Pons (tissue), 1 donor: ENCODE measurements around the gene DNAH14.
"Not testable (repeated sequence)": the region's sequence is repeated elsewhere in the genome, so short reads cannot be mapped to it uniquely, and the experiment has no call there.

Experiments
- DNase-seq: peaks from one replicate; pipeline ENCODE4 v3.0.0-alpha.2; 2016; ENCODE audit warnings: low spot score

DNAH14 gene

GRCh38 chr1:225348400-225348799 lies 418.9 kb downstream of the DNAH14 start:
- DNase-seq, result no peak

DNA sequence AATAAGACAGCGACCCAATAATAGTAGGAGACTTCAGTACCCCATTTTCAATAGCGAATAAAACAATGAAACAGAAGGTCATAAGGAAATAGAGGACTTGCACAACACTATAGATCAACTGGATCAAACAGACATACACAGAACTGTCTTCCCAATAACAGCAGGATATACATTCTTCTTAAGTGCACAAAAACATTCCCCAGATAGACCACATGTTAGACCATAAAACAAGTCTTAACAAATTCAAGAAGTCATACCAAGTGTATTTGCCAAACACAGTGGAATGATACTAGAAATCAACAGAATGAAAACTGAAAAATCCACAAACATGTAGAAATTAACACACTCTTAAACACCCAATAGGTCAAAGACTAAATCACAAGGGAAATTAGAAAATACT lies 420.4 kb downstream of the DNAH14 start:
- DNase-seq, result no peak

DNA sequence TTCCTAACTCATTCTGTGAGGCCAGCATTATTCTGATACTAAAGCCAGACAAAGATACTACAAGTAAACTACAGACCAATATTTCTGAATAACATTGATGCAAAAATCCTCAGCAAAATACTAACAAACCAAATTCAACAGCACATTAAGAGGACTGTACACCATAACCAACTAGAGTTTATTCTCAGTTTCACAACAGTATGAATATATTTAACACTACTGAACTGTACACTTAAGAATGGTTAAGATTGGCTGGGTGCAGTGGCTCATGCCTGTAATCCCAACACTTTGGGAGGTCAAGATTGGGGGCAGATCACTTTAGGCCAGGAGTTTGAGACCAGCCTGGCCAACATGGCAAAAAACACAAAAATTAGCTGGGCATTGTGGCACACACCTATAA lies 421.4 kb downstream of the DNAH14 start:
- no peak for DNase-seq

- no peak for DNase-seq
These were observed 425.4 kb downstream of the DNAH14 start for GRCh38 chr1:225354906-225355305.

DNA sequence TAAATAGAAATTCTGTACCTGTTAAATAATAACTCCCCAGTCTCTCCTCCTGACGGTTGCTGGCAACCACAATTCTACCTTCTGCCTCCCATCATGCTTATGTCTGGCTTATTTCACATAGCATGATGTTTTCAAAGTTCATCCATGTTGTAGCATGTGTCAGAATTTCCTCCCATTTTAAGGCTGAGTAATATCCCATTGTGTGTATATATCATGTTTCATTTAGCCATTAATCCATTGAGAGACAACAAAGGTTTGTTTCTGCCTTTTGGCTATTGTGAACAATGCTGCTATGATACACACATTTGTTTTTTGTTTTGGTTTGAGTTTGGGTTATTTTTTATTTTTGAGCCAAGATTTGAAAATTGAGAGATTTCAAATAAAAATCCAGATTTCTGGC lies 426.4 kb downstream of the DNAH14 start:
- DNase-seq, result no peak

DNA sequence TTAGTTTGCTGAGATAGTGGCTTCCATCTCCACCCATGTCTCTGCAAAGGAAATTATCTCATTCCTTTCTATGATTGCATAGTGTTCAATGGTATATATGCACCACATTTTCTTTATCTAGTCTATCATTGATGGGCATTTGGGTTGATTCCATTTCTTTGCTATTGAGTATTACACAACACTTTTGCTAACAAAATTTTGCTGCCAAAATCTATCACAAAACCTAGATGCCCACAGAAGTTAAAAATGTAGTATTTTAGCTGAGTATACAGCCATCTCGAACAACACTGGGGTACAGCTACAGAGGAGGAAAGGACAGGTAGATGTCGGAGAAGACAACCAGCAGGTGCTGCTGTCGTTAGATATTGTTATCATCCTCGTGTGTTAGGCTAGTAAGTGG lies 430.6 kb downstream of the DNAH14 start:
- DNase-seq, result no peak

GRCh38 chr1:225361176-225361575 lies 431.7 kb downstream of the DNAH14 start:
- DNase-seq, result no peak

DNA sequence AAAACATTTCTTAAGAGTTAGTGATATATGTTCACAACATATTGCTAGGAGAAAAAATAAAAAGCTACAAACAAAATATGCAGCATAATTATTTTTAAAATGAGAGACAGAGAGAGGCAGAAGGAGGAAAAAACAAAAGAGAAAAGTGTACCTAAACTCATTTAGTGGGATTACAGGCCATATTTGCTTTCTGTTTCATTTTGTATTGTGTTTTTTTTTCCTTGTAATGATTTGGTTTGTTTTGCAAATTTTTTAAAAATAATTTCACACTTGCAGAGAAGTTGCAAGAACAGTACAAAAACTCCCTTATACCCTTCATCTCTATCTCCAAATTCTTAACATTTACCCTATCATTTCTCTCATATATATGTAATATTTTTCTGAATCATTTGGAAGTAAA lies 433.3 kb downstream of the DNAH14 start:
- no peak for DNase-seq

GRCh38 chr1:225364439-225364838 lies 435.0 kb downstream of the DNAH14 start:
- DNase-seq, result no peak

GRCh38 chr1:225366018-225366417 lies 436.5 kb downstream of the DNAH14 start:
- no peak for DNase-seq

GRCh38 chr1:225366552-225366951 lies 437.1 kb downstream of the DNAH14 start:
- no peak for DNase-seq

- DNase-seq, result no peak
These were observed 438.6 kb downstream of the DNAH14 start for GRCh38 chr1:225368036-225368552.

GRCh38 chr1:225371366-225372010 lies 442.0 kb downstream of the DNAH14 start:
- no peak for DNase-seq

DNA sequence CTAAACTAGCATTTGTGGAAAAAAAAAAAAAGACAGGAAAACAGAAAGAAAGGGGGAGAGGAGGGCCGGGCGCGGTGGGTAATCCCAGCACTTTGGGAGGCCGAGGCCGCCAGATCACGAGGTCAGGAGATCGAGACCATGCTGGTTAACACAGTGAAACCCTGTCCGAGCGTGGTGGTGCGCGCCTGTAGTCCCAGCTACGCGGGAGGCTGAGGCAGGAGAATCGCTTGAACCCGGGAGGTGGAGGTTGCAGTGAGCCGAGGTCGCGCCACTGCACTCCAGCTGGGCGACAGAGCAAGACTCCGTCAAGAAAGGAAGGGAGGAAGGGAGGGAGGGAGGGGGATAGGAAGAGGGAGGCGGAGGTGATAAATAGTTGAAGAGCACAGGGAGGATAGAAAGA lies 443.7 kb downstream of the DNAH14 start:
- no peak for DNase-seq

GRCh38 chr1:225374996-225375395 lies 445.5 kb downstream of the DNAH14 start:
- no peak for DNase-seq

DNA sequence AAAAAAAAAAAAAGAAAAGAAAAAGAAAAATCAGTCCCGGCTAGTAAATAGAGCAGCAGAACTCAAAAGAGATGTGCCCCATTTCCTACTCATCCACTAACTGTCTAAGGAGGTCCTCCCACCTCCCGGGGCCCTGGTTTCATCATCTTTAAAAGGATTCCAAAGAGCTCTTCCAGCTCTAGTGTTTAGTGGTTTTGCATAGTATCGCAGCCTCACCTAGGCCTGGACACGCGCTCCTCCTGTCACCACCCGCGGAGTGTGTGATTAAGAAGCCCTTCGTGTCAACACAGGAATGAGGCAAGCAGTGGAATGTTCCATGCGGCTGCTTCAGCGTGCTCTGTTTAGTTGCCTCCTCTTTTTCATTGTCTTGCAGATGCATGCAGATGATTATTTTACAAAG lies 449.4 kb downstream of the DNAH14 start:
- DNase-seq, result no peak

DNA sequence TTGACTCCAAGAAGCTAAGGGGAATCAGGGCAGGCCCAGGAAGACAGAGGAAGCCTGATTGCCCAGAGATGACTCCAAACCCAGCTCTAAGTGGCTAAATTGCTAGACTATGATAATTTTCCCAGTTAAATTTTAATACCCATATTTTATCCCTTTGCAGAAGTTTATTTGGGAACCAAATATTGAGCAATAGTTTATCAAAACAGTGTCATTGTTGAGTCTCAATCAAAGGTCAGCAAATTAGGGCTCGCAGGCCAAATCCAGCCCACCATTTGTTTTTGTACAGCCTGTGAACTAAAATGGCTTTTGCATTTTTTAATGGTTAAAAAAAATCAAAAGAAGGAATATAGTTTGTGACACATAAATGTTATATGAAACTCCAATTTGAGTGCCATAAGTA lies 451.2 kb downstream of the DNAH14 start:
- DNase-seq, result no peak

- not testable (repeated sequence) for DNase-seq
These were observed 457.4 kb downstream of the DNAH14 start for GRCh38 chr1:225386860-225387259.

DNA sequence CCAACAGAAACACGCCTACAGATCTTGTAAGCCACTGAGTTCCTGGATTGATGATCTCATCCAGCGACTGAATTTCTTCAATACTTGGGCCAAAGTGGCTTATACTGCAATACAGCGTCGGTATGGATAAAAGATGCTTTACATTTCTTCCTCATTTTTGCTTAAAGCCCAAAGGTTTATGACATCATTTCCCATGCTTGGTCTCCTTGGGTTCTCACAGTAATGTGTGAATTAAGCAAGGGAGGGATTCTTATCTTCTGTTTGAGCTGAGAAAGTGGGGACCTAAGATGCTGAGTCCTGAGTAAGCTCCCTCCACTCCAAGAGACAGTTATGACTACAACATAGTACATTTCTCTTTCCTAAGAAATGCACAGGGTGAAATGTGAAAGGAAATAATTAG lies 458.9 kb downstream of the DNAH14 start:
- DNase-seq, result no peak

DNA sequence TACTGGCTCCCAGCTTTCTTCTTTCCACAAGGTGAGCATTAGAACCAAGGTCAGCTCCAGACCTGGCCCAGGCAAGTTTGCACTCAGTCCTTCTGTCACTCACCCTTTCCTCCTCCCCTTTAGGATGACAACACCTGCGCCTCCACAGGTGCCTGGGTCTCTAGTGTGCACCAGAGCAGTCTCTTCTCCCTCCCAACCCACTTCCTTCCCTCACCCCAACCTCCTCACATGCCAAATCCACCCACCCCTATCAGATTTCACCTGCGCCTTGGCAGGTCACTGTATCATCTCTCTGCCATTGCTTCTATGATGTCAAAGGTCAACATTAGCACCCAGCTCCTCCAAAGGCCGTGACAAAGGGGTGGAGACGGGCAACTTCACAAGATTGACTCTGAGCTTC lies 460.4 kb downstream of the DNAH14 start:
- no peak for DNase-seq

GRCh38 chr1:225396357-225396756 lies 466.9 kb downstream of the DNAH14 start:
- DNase-seq, result no peak

- DNase-seq, result no peak
These were observed 471.5 kb downstream of the DNAH14 start for GRCh38 chr1:225400968-225401367.

DNA sequence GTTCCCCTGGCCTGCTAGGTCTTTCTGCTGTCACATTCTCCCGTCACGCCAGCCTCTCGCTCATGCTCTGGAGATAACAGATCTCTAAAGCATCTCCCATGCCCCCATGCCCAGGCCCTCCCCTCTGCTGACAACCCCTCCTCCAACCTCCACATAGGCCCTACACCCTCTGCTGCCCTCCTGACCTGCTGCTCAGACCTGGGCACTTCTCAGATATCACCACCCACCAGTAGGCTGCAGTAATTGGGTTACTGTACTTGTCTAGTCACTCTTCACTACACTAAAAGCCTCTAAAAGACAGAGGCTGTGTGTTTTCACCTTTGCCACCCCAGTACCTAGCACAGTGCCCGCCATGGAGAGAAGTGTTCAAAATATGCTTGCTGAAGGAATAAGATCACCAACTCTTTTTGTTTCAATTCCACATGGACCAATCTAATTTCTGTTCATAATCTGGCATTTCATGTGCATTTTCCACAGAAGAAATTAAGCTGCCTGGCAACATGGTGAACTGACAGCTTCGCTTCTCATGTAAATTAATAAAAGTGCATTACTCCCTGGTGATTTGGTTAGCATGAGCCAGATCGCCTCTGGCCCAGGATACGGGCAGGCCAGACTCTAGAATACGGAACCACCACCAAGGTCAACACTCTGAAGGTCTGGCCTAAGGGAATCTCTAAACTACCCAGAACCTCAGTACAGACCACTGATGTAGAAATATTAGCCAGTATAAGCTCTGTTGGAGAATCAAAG lies 477.7 kb downstream of the DNAH14 start:
- no peak for DNase-seq

DNA sequence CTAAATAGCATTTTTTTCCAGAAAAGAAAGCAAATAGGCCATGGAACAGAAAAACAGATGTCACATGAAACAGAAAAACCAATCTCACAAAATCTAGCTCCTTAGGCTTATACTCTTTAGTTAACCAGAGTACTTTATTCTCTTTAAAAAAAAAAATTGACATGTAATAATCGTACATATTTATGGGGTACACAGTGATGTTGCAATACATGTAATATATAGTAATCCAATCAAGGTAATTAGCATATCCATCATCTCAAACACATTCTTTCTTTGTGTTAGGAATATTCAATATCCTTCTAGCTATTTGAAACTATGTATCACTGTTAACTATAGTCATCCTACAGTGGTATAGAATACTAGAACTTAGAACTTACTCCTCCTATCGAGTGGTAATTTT lies 478.3 kb downstream of the DNAH14 start:
- DNase-seq, result no peak
